ENCODE measurements around the gene S100A1.
"Not testable (repeated sequence)": the region's sequence is repeated elsewhere in the genome, so short reads cannot be mapped to it uniquely, and the experiment has no call there.

S100A1 gene

GRCh38 chr1:153669606-153670005 is 41.4 kb downstream of the S100A1 start:
- peaks cover 11% of the 10 kb centered on the region for H3K36me3 Mint-ChIP-seq
- H3K27ac Mint-ChIP-seq: no peak overlapping the region
- no peaks in the 10 kb centered on the region for H3K9me3 Mint-ChIP-seq (ENCODE audit: low read depth)
- no peaks in the 10 kb centered on the region for H3K27me3 Mint-ChIP-seq
- H3K4me3 Mint-ChIP-seq: no peak overlapping the region
- peaks cover 29% of the 10 kb centered on the region for H3K4me1 Mint-ChIP-seq (ENCODE audit: low read depth)

GRCh38 chr1:153670257-153670858 is 42.1 kb downstream of the S100A1 start:
- Mint-ChIP-seq H3K27me3 (no peaks in the 10 kb centered on the region), H3K4me3 (no peak overlapping the region), H3K27ac (no peak overlapping the region), H3K4me1 (ENCODE audit: low read depth) (peaks cover 29% of the 10 kb centered on the region), H3K36me3 (peaks cover 11% of the 10 kb centered on the region), H3K9me3 (ENCODE audit: low read depth) (no peaks in the 10 kb centered on the region)

- no peaks in the 10 kb centered on the region for H3K9me3 Mint-ChIP-seq (ENCODE audit: low read depth)
- H3K4me3 Mint-ChIP-seq: no peak within 1 kb of the TSS
- no peaks in the 10 kb centered on the region for H3K27me3 Mint-ChIP-seq
- H3K36me3 Mint-ChIP-seq: peaks cover 11% of the 10 kb centered on the region
- no peak within 1 kb of the TSS for H3K27ac Mint-ChIP-seq
- peaks cover 29% of the 10 kb centered on the region for H3K4me1 Mint-ChIP-seq (ENCODE audit: low read depth)
Observed at GRCh38 chr1:153670859-153671627, 42.8 kb downstream of the S100A1 start, which contains the start of gene ILF2. Gene ILF2 (minus strand): TSS chr1:153670993. CDS start chr1:153670922, 71 bp downstream.

GRCh38 chr1:153671628-153672353 is 43.6 kb downstream of the S100A1 start:
- Mint-ChIP-seq H3K36me3 (peaks cover 11% of the 10 kb centered on the region), H3K27ac (peak overlapping the region; percentile 73), H3K4me1 (ENCODE audit: low read depth) (peaks cover 29% of the 10 kb centered on the region)
- H3K27me3 Mint-ChIP-seq; H3K9me3 Mint-ChIP-seq (ENCODE audit: low read depth); H3K4me3 Mint-ChIP-seq: not testable (repeated sequence)

GRCh38 chr1:153673511-153673910 is 45.3 kb downstream of the S100A1 start:
- H3K4me3 Mint-ChIP-seq: no peak overlapping the region
- peaks cover 14% of the 10 kb centered on the region for H3K27me3 Mint-ChIP-seq

GRCh38 chr1:153677718-153678518 is 49.7 kb downstream of the S100A1 start:
- Mint-ChIP-seq H3K27ac (no peak overlapping the region), H3K36me3 (no peaks in the 10 kb centered on the region), H3K27me3 (peaks cover 26% of the 10 kb centered on the region)

More at GRCh38 chr1:153673511-153673910, 45.3 kb downstream of the S100A1 start:
- H3K9me3 Mint-ChIP-seq (ENCODE audit: low read depth): no peaks in the 10 kb centered on the region
- peaks cover 8% of the 10 kb centered on the region for H3K36me3 Mint-ChIP-seq
- no peak overlapping the region for H3K27ac Mint-ChIP-seq
- peaks cover 29% of the 10 kb centered on the region for H3K4me1 Mint-ChIP-seq (ENCODE audit: low read depth)

GRCh38 chr1:153678519-153679336 is 50.5 kb downstream of the S100A1 start, which contains the start of gene NPR1:
Gene NPR1 (plus strand): TSS chr1:153678688. CDS start chr1:153679109, 421 bp downstream.
- Mint-ChIP-seq H3K36me3 (no peaks in the 10 kb centered on the region), H3K9me3 (ENCODE audit: low read depth) (no peaks in the 10 kb centered on the region), H3K4me3 (peak within 1 kb of the TSS; percentile 78), H3K4me1 (ENCODE audit: low read depth) (peaks cover 19% of the 10 kb centered on the region), H3K27me3 (peaks cover 26% of the 10 kb centered on the region), H3K27ac (no peak within 1 kb of the TSS)

More at GRCh38 chr1:153677718-153678518, 49.7 kb downstream of the S100A1 start:
- Mint-ChIP-seq H3K9me3 (ENCODE audit: low read depth) (no peaks in the 10 kb centered on the region), H3K4me3 (peak overlapping the region; percentile 76), H3K4me1 (ENCODE audit: low read depth) (peaks cover 19% of the 10 kb centered on the region)

GRCh38 chr1:153679337-153680119 is 51.3 kb downstream of the S100A1 start:
- no peak overlapping the region for H3K27ac Mint-ChIP-seq
- H3K27me3 Mint-ChIP-seq: peaks cover 26% of the 10 kb centered on the region
- H3K4me1 Mint-ChIP-seq (ENCODE audit: low read depth): peaks cover 19% of the 10 kb centered on the region
- peak overlapping the region; percentile 78 for H3K4me3 Mint-ChIP-seq
- no peaks in the 10 kb centered on the region for H3K36me3 Mint-ChIP-seq
- H3K9me3 Mint-ChIP-seq (ENCODE audit: low read depth): no peaks in the 10 kb centered on the region

- Mint-ChIP-seq H3K27ac (no peak overlapping the region), H3K4me1 (ENCODE audit: low read depth) (peaks cover 19% of the 10 kb centered on the region), H3K36me3 (no peaks in the 10 kb centered on the region), H3K4me3 (peak overlapping the region; percentile 78), H3K9me3 (ENCODE audit: low read depth) (no peaks in the 10 kb centered on the region), H3K27me3 (peaks cover 26% of the 10 kb centered on the region)
Observed at GRCh38 chr1:153680120-153680403, 51.8 kb downstream of the S100A1 start.

Measured in activated naive CD8-positive, alpha-beta T cell (primary cell).